GM10847 (cell line): Measurements from ENCODE around the gene MMP24.

Source experiments
- POLR2A ChIP-seq: IDR thresholded peaks from 2 replicates; pipeline ENCODE4 v1.6.1; 2011; ENCODE audit not compliant: insufficient read length; ENCODE audit errors: extremely low read depth

Gene MMP24

GRCh38 chr20:35303735-35304491 lies 77.4 kb downstream of the MMP24 start:
- TF ChIP-seq POLR2A: no peak

- TF ChIP-seq POLR2A: no peak
These were observed 78.5 kb downstream of the MMP24 start for GRCh38 chr20:35304956-35305355.

DNA sequence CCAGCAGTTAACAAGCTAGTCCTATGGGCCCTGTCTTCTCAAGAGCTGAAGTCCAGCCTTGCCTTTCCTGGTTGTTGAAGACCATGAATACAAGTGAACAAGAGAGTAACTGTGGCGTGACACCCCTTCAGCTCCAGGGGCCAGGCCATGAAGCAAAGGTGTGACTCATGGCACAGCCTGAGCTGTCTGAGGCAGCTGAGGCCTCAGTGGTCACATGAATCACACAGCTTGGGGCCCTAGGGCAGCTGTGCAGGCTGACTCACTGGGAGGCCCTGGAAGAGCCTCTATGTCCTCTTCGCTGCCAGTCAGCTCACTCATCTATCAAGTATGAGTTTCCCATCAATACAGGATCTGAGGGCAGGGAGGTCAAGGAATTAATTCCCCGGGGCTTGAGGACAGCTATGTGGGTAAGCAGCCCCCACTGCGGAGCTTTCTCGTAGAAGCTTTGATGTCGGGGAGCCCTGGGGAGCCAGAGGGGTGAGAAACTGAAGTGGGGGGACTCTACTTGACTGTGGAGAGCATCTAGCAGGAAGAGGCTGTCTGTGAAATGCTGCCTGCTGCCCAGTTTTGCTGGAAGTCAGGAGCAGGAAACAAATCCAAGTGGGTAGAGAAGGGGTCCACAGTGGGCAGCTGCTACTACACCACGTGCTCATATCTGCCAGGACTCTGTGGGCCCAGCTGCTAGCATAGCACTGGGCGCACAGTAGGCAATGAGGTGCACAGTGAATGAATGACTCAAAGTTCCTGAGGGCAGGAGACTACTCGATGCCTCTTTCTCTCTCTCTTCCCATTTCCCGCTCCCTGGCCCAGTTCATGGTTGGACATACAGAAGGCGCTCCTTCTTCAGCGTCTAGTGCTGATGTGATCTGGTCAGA lies 79.4 kb downstream of the MMP24 start:
- TF ChIP-seq POLR2A: no peak

- no peak for TF ChIP-seq POLR2A
These were observed 80.5 kb downstream of the MMP24 start for GRCh38 chr20:35306931-35307517.

- TF ChIP-seq POLR2A: no peak
These were observed 81.5 kb downstream of the MMP24 start for GRCh38 chr20:35307666-35308653.

DNA sequence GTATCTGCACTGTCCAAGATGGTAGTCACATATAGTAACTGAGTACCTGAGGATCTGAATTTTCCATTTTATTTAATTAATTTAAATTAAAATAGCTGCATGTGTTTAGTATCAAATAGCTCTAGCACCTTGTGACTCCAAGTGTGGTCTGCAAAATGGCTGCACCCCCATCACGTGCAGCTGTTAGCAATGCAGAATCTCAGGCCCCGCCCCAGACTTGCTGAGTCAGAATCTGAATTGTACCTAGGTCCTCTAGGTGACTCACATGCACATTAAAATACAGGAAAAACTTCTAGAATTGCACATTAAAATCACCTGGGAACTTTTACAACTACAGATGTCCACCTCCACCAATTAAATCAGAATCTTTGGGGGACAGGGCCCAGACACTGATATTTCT lies 84.9 kb downstream of the MMP24 start:
- no peak for TF ChIP-seq POLR2A

DNA sequence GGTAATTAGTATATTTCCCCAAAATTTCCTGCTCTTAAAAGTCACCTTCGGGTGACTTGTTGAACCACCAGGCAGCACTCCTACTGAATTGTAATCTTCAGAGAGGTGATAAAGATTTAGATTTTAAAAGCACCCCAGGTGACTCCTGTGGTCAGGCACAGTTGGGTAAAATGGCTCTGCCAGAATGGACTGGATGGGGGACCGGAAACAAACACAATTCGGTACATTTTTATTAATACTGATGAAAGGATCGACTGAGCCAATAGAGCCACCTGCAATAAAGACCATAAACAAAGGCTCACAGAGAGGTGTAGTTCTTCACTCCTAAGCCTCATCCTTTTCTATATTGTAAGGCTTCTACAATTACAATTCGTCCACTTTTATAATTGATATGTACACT lies 85.3 kb downstream of the MMP24 start:
- no peak for TF ChIP-seq POLR2A

DNA sequence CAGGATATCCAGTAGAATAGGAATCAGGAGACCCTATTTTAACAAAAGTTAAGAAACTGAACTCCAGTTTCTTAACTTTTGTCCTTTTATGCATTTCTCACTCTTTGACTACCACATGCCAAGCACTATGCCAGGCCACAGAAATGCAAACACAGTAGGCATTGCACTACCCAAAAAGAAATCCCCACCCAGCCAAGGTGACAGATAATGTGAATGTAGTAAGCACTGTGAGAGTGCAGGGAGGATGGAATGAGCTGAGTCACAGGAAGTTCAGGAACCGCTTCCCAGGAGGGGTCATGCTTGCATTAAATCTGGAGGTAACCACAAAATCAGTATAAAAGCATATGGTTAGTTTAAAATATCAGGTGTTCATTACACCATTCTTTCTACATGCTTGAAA lies 85.8 kb downstream of the MMP24 start:
- TF ChIP-seq POLR2A: no peak

- no peak for TF ChIP-seq POLR2A
These were observed 88.5 kb downstream of the MMP24 start for GRCh38 chr20:35314816-35315631.

DNA sequence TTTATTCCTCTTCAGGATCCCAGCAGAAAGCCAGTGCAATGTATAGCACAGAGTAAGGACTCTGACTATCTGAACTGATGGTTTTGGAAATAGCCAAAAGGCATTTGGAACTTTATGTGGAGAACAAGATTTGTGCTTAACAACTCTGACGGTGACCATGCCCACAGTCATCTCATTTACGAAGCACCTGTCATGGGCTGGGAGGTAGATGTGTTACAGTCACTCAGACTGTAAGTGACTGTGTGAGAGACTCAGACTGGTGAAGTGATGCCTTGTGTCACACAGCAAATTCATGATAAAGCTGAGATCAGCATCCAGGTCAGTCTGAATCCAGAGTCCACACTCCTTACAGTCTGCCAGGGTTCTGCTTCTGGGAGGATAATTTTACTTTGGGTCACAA lies 89.6 kb downstream of the MMP24 start:
- TF ChIP-seq POLR2A: no peak

- no peak for TF ChIP-seq POLR2A
These were observed 91.1 kb downstream of the MMP24 start for GRCh38 chr20:35317416-35318210.

GRCh38 chr20:35318502-35319157 lies 92.1 kb downstream of the MMP24 start:
- TF ChIP-seq POLR2A: no peak

DNA sequence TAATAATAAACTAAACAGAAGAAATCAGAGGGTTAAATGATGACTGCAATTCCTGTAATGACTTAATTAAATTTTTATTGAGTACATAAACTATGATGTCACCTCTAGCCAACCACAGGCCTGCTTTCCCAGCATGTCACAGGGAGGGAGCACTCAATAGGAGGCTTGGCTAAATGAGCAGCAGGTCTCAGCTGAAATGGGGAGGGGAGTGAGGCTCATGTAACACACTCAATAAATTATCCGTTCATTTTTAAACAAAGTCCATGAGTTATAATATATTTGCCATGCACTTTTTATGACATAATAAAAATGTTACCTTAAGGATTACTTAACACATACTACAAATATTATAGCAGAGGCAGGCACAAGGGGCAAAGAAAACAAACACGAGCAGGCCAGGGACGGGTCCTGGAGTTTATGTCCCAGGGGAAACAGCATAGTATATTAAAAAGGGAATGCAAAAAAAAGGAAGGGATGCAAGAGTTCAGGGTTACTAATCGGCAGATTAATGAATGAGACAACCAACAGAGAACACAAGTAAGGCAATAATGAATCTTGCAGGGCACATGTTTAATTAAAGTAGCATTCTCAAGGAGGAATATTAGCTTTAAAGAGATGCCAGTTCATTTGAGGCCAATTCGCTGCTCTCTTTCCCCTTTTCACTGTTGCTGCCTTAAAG lies 92.8 kb downstream of the MMP24 start:
- TF ChIP-seq POLR2A: no peak

- no peak for TF ChIP-seq POLR2A
These were observed 93.3 kb downstream of the MMP24 start for GRCh38 chr20:35319871-35320197.
